Esophagus squamous epithelium (tissue), 5 donors: ENCODE results near the gene MLKL. TPM values are rescaled to one million over a fixed set of nuclear protein-coding genes. Genes with fewer than 3 reads are reported as not detected.
A peak's percentile ranks its signal among the peaks of the same experiment; 100 is the strongest.

Experiments used
- DNase-seq: peaks from one replicate; lab custom pipeline; 2025; lab: John Stamatoyannopoulos, UW
- H3K27ac ChIP-seq, 4 donors: fragments of 200-600 bp; sonication (generic); one replicate each; pipeline ENCODE4 v1.5.1; 2016 to 2019; ENCODE audit warnings: mild to moderate bottlenecking in 1 of 4
- H3K27me3 ChIP-seq, 4 donors: fragments of 200-600 bp; sonication (generic); 1 replicate in 3 of 4; 2 replicates in 1 of 4; pipeline versions ENCODE4 v1.5.1 to v1.6.0; 2017 to 2021; ENCODE audit warnings: antibody characterized with exemption in 1 of 4
- H3K36me3 ChIP-seq, 3 donors: fragments of 200-600 bp; sonication (generic); one replicate each; pipeline ENCODE4 v1.5.1; 2016 to 2019
- H3K4me1 ChIP-seq, 3 donors: fragments of 200-600 bp; sonication (generic); one replicate each; pipeline ENCODE4 v1.5.1; 2017 to 2019
- H3K4me3 ChIP-seq, 4 donors: fragments of 200-600 bp; sonication (generic); 1 replicate in 3 of 4; 2 replicates in 1 of 4; pipeline ENCODE4 v1.5.1; 2016 to 2019; ENCODE audit warnings: mild to moderate bottlenecking in 2 of 4, moderate library complexity in 1 of 4
- H3K9me3 ChIP-seq, 3 donors: fragments of 200-600 bp; sonication (generic); one replicate each; pipeline ENCODE4 v1.5.1; 2016 to 2019
- POLR2A ChIP-seq, 4 donors: fragments of 450-650 bp; IDR thresholded peaks; one replicate each; pipeline ENCODE4 v1.6.1; 2017; ENCODE audit warnings: antibody characterized with exemption in 4 of 4, mild to moderate bottlenecking in 4 of 4, moderate library complexity in 3 of 4
- WGBS, 2 donors: methylation state at CpG; one replicate each; pipeline ENCODE4 v1.1.5; 2018; 5-methylcytosine and 5-hydroxymethylcytosine counted together
- intact Hi-C: fragments of 100-400 bp; cut with DNase I; formaldehyde crosslinking; loops from one replicate; pipeline ENCODE4 v1.15.0; 2022
- total RNA-seq, 4 donors: library from RNA; depleted of rRNA; stranded (reverse); fragments of >200 nt; gene quantifications; one replicate each; pipeline ENCODE4 v1.1.0, GENCODE V29; 2016
- TF ChIP-seq, protein P1 (sequence below), 6 experiments: fragments of 450-650 bp in 4 of 6; fragments of 200-600 bp in 2 of 6; sonication (generic) in 2 of 6; IDR thresholded peaks; one replicate each; pipeline ENCODE4 v1.5.1; 2016 to 2019; ENCODE audit warnings: antibody characterized with exemption in 6 of 6, mild to moderate bottlenecking in 4 of 6, moderate library complexity in 4 of 6
- donor health status: DM: yes; HTN: yes; CAD: no.

Gene MLKL
- total RNA-seq, 4 donors from 2014 or later: 12.4 to 33.9 (median 22.1) TPM

DNA sequence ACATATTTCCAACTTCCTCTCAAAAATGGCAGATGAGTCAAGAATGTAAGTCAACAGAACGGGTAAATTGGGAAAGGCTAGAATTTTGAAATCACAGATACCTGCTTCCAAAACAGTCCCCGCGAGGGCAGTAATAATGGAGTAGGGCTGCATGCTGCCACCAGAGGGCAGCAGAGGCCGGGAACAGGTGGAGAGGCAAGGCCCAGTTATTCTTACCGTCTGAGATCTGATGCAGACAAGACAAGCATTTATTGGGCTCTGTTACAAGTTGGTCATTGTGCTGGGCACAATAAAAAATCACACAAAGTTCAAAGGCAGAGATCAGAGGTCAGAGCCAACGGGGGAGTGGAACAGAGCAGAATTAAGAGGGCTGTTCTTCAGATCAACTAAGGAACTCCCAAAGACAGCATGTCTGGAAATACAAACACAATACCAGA is 8.8 kb upstream of the MLKL start:
- no peak overlapping the region for H3K27ac ChIP-seq

DNA sequence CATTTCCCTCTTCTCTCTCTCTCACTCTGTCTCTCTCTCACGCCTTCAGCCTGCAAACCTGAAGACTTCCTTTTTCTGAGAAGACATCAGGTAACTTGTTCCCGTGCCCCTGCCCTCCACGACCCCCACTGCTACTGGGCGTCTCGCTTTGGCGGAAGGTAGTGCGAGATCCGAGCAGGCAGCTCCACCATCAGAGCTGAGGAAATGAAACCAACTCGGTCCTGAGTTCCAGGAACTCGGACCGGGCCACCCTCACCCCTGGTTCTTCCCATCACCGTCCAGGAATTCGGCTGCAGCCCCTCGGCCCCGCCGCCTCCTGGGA is 585 bp downstream of the MLKL start:
- 5 to 6% methylated on average over 8 to 16 of the region's 16 CpGs for WGBS, 2 donors
- Histone ChIP-seq H3K27me3 (no peaks in the 10 kb centered on the region), H3K9me3 (no peaks in the 10 kb centered on the region), H3K36me3 (peaks cover 0 to 13% (median 3%) of the 10 kb centered on the region in 3 donors), H3K27ac (peak overlapping the region; percentile 87 to 97 (median 93)), H3K4me1 (peaks cover 15 to 58% (median 29%) of the 10 kb centered on the region in 3 donors), H3K4me3 (peak overlapping the region; percentile 56 to 92 (median 78))
- intact Hi-C loops: loop anchor here (10.0 kb wide), 1 partner anchor 415 kb away; the partner anchor contains the start of gene LDHD
- TF ChIP-seq, protein P1, sequence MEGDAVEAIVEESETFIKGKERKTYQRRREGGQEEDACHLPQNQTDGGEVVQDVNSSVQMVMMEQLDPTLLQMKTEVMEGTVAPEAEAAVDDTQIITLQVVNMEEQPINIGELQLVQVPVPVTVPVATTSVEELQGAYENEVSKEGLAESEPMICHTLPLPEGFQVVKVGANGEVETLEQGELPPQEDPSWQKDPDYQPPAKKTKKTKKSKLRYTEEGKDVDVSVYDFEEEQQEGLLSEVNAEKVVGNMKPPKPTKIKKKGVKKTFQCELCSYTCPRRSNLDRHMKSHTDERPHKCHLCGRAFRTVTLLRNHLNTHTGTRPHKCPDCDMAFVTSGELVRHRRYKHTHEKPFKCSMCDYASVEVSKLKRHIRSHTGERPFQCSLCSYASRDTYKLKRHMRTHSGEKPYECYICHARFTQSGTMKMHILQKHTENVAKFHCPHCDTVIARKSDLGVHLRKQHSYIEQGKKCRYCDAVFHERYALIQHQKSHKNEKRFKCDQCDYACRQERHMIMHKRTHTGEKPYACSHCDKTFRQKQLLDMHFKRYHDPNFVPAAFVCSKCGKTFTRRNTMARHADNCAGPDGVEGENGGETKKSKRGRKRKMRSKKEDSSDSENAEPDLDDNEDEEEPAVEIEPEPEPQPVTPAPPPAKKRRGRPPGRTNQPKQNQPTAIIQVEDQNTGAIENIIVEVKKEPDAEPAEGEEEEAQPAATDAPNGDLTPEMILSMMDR (IDR thresholded peaks at IDR 0.05): no peak
- no peak for TF ChIP-seq POLR2A (IDR thresholded peaks at IDR 0.05)
- DNase-seq: no peak

More for the DNA sequence above, 8.8 kb upstream of the MLKL start:
- intact Hi-C loops: loop anchor here (5.0 to 10.0 kb wide), 2 partner anchors 153 to 405 kb away; partner anchors contain the start of gene LDHD
- Histone ChIP-seq H3K27me3 (no peaks in the 10 kb centered on the region), H3K9me3 (no peaks in the 10 kb centered on the region), H3K4me3 (no peak overlapping the region), H3K4me1 (peaks cover 0 to 6% (median 0%) of the 10 kb centered on the region in 3 donors), H3K36me3 (no peaks in the 10 kb centered on the region)
- 0% methylated on average over 6 of the region's 6 CpGs for WGBS, 2 donors
- no peak for TF ChIP-seq POLR2A (IDR thresholded peaks at IDR 0.05)
- TF ChIP-seq, protein P1 (IDR thresholded peaks at IDR 0.05): peak; percentile 78 to 98 (median 96)
- no peak for DNase-seq

DNA sequence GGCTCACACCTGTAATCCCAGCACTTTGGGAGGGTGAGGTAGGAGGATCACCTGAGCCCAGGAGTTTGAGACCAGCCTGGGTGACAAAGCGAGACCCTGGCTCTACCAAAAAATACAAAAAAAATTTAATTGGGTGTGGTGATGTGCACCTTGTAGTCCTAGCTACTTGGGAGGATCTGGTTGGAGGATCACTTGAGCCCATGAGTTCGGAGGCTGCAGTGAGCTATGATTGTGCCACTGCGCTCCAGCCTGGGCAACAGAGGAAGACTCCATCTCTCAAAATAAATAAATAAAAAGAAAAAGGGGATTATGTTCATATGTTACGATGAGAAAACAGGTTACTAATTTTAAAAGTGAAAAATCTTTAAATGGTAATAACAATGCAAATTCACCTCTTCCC is 996 bp downstream of the MLKL start:
- WGBS, 2 donors: 47 to 59% methylated on average over 4 of the region's 4 CpGs

DNA sequence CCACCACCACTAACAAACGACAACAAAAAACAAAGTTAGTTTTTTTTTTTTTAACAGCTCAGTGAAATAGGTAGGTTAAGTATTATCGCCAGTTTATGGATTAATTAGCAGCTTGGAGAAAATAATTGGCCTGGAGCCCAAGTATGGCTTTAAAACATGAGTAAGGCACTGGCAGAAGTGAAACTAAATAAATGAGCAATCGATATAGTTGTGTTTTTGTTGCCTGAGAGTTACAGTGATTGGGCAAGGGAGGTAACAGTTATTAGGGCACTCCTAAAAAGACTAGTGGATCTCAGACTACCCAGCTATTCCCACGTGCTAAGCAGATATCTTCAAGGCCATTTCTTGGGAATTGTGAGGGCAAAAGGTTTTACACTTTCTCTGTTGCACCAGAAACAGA is 2.4 kb downstream of the MLKL start:
- intact Hi-C loops: no loop called here
- TF ChIP-seq POLR2A (IDR thresholded peaks at IDR 0.05): no peak
- TF ChIP-seq, protein P1 (IDR thresholded peaks at IDR 0.05): no peak
- Histone ChIP-seq H3K9me3 (no peaks in the 10 kb centered on the region), H3K27ac (peak overlapping the region; percentile 49 to 93 (median 78)), H3K36me3 (peaks cover 6 to 31% (median 8%) of the 10 kb centered on the region in 3 donors), H3K4me3 (peak overlapping the region in 1 of 4 donors; percentile 73), H3K4me1 (peaks cover 15 to 58% (median 29%) of the 10 kb centered on the region in 3 donors), H3K27me3 (no peaks in the 10 kb centered on the region)
- 32 to 45% methylated on average over 4 of the region's 4 CpGs for whole genome bisulfite sequencing, 2 donors
- no peak for DNase-seq

More for the DNA sequence above, 996 bp downstream of the MLKL start:
- intact Hi-C loops: loop anchor here (10.0 kb wide), 1 partner anchor 415 kb away; the partner anchor contains the start of gene LDHD
- DNase-seq: no peak
- Histone ChIP-seq H3K27ac (peak overlapping the region; percentile 23 to 97 (median 90)), H3K9me3 (no peaks in the 10 kb centered on the region), H3K27me3 (no peaks in the 10 kb centered on the region), H3K4me1 (peaks cover 15 to 58% (median 29%) of the 10 kb centered on the region in 3 donors), H3K4me3 (peak overlapping the region; percentile 56 to 92 (median 78)), H3K36me3 (peaks cover 0 to 17% (median 6%) of the 10 kb centered on the region in 3 donors)
- no peak for TF ChIP-seq POLR2A (IDR thresholded peaks at IDR 0.05)
- TF ChIP-seq, protein P1 (IDR thresholded peaks at IDR 0.05): no peak
